HG03558 (cell line): ENCODE data around the gene NEK7.

Experiments used
- ATAC-seq: cut with Tn5 transposase; IDR thresholded peaks from one replicate; pipeline ENCODE4 v1.9.1; 2021; ENCODE audit warnings: moderate number of reproducible peaks; ENCODE audit not compliant: unreplicated experiment; ENCODE audit errors: extremely low read depth

The NEK7 gene

DNA sequence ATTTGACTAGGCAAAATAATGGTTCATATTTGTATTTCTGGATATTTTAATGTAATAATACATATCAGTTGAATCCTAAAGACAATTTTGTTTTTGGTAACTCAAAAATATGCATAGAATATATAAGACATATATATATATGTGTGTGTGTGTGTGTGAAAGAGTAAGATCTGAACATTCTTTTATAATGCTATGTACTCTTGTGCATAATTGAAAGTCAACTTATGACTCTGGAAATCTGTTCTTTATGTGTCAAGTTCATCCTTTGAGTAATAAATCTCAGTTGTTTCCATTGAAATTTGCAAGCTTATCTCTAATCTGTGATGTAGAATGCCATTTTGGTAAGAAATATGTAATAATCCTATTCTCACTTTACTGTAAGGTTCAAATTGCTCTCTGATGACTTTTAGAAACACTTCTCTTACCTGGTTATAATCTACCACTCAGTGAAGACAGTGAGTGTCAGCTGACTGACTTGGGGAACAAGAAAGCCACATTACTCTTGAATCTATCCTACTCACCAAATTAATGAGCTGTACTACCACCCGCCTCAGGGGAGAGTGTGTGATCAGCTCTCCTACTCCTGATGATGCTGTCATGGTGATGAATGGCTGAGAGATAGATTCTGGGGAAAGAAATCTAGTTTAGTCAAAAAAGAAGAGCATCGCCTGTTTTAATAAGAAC is 15.0 kb upstream of the NEK7 start:
- ATAC-seq: no peak

DNA sequence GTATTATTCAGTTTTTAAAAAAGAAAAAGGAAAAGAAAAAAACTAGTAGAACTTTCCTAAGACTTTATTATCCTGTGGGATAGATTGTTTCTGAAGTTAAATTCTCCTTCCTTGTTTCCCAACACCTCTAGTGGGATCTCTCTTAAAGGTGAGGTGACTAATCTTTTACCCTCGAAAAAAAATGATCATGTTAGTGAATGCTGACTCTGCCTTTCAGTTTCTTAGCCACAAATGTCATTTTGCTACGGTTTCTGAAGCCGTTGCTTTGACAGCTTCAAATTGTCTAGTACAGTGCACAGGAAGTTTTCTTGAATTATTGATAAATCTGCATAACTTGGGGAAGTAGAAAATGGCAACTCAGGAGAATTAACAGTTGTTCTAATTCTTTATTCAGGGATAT is 13.0 kb upstream of the NEK7 start:
- no peak for ATAC-seq

DNA sequence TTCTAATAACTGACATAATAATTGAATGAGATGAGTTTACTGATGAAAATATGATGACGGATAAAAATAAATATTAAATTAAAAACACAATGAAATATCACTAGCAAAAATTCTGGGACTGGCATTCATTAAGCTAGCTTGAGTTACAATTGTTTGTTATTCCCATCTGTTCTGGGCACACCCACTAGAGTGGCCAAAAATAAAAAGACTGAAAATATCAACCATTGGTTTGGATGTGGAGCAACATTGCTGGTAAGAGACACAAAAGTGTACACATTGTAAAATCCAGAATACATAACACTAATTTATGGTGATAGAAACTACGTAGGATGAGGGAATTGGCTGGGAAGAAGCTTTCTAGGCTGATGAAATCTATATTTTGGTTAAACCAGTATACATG is 9.6 kb upstream of the NEK7 start:
- ATAC-seq: no peak

DNA sequence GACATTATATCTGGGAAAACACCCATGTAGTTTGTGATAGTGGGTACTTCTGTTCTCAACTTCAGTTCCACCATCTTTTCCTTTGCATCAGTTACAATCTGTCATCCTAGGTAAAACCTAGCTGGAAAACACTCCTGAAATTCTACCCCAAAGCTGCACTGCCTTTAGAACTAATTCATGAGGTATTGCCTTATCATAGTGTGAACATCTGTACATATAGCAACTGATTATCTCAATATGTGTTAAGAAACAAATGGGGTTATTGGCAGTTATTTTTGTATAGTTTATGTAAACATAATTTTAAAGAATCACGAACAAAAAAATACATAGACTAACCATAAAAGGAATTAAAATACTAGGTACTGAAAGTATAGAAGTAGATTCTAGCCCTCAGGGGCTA is 6.4 kb upstream of the NEK7 start:
- no peak for ATAC-seq

DNA sequence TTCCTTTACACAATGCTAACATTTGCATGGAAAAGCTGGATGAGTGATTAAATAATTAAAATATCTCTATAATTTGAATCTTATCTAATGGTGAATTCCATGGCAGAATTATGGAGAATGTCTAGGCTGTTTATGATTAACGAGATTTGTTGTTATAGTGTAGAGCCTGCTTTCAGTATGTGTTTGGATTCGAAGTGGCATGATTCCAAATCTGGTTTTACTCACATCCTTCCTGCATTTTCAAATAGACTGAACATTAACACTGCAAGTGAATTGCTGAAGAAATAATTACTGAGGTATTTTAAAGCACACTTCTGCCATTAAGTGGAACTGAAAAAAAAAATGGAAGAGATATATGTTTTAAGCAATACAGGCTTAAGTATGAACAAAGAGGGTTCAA is 5.1 kb upstream of the NEK7 start:
- ATAC-seq: no peak

DNA sequence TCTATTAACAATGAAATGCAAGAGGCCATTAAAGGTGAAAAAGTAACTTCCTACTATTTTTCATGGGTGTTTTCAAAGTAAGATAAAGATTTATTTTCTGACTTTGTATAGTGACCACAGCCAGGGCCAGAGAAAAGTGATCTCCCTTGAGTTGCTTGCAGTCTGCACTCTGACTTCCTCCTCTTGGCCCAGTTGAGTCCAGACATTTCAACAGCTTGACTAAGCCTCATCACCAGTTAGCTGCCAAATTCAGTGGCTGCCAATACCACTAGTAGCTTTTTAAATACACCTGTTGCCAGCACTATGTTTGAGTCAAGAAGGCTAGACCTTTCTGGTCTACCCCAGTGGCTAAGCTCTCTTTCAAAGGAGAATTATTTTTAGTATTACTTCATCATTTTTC is 3.7 kb upstream of the NEK7 start:
- ATAC-seq: no peak

DNA sequence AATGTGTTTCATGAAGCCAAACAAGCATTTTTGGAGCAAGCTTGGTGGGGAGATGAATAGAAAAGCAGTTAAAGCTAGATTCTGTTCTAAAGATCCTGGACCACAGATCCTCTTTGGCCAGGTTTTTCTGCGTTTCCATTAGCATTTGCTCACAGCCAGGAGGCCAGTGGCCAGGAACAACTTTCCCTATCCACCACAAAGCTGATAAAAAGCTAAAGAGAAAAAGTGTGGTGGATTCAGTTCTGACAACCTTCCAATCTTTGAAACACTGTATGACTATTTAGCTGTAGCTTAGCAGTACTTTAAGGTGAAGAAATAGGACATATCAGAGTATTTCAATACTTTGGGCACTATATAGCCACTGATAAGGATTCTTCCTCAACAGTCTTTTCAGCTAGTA is 3.0 kb upstream of the NEK7 start:
- no peak for ATAC-seq

DNA sequence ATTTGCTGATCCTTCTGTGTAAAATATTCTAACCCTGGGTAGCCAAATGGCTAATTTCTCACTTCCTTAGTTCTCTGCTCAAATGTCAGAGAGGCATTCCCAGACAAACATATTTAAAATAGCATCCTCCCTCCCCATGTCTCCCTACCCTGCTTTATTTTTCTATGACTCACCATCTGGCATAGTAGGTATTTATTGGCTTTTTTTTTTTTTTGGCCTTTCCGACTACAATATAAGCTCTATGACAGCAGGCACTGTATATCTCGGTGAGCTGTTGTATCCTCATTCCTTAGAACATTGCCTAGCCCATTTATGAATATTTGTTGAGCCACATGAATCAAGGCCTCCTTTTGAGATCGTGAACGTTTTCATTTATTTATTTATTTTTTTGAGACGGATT is 1.5 kb upstream of the NEK7 start:
- no peak for ATAC-seq

DNA sequence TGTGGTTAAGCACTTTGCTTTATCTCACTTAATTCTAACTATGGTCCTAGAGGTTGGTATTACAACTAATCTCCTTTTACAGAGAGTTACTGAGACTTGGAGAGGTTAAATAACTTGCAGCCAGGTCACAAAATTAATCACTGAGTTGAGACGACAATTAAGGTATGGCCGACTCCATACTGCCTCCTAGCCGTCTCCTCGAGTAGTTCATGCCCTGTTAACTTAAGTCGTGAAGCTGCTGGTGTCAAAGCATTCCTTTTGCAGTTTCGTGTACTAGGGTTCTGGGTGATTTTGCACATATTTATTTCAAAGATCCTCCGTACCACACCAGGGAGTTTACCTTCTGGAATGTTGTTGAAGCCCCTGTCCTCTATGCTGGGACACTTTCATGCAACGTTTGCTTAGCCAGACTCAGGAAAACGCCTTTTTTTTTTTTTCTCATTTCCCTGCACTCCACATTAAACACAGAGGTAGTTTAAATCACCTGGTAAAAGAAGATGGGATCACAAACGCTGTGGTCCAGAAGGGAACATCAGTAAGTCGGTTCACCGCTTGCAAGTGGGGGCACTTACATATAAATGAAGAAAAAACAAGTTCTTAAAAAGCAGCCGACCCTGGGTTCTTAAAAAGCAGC is 570 bp upstream of the NEK7 start:
- ATAC-seq: peak; percentile 17

DNA sequence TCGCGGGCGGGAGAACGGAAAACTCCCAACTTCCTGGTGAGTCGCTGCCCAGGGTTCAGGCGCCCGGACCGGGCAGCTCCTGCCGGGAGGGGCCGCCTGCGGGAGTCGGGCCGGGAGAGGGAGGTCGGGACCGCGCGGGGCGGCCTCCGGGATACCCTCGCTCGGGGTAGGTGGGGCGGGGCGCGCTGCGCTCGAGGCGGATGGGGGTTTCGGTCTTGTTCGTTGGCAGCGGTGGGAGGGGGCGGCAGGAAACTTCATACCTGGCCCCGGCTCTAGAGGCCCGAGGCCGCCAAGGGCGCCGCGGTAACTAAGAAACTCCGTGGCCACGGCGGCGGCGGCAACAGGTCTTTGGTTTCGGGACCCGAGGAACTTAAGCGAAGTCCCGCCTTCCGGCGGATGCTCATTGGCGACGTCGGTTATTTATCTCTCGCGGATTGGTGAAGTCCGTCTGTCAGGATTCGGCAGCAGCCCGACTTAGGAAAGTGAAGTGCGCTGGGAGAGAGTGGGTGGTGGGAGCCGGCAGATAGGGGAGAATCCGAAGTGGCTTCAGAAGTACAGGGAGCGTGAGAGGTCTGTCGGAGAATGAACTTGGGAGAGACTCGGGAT is 546 bp downstream of the NEK7 start:
- peak; percentile 18 for ATAC-seq

DNA sequence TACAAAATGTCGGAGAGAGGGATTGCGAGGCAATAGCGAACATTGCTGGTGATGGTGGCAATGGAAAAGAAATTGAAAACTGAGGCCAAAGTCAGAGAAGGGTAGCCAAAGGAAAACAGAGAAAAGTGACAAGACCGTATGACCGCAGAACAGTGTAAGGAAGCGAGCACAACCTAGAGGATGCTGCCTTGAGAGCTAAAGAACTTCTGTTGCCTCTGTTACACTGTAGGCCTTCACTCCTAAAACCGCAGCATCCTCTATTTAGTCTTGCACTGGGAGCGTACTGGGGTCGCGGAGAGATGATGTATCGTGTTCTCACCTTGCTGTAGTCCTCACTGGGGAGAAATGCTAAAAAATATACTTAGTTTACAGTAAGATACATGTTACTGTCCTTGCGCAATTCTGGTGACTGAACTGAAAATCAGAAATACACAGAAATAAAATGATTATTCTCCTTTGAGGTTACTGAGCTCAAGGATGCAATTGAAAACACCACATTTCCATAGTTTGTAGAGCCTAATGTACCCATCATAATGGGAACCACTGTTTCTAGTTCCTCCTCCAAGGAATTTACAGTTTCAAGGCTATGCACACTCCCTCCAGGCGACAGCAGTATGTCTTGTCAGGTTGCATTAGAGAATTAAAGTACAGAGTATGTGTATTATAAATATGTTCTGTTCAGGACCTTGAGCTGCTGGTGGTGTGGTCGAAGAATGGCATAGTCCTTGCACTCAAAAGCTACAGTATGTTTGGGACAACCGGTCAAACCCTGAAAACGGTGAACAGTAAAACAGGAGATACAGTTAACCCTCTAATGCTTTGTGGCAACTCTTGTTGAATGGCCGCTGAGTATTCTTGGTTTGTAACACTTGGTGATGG is 1.3 kb downstream of the NEK7 start:
- no peak for ATAC-seq

DNA sequence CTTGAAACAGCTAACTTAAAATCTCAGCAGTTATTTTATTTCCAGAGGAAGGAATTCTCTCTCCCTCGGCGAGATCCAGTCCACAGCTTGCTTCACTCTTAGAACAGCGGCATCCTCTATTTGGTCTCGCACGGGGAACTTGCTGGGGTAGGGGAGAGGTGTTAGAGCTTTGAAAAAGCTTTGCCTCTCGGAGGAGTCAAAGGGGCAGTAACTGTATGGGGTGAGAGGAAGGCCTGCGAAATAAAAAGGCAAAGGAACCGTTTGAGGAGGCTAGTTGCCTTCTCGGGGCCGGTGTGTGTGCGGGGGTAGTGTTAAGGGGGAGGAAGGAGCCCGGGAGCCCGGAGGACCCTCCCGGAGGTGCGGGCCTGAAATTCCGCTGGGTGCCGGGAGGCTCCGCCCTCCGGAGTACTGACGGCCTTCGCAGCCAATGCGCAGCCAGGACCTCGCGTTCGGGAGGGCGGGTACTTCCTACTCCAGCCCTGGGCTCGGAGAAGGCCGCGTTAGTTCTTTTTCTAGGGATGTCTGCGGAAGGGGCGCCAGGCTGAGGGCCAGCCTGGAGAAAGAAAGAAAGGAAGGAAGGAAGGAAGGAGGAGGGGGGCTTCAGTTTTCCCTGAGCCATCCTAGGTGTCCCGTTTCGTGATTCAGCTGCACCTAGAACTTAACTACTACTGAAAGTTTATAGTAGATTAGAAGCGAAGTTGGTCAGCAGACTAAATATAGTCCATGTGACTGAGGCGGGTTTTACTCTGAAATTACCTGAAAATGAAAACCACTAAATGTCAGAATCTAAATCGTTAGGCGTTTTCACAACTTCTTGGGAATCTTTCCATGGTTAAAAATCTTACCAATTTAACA is 2.2 kb downstream of the NEK7 start:
- ATAC-seq: peak; percentile 42

DNA sequence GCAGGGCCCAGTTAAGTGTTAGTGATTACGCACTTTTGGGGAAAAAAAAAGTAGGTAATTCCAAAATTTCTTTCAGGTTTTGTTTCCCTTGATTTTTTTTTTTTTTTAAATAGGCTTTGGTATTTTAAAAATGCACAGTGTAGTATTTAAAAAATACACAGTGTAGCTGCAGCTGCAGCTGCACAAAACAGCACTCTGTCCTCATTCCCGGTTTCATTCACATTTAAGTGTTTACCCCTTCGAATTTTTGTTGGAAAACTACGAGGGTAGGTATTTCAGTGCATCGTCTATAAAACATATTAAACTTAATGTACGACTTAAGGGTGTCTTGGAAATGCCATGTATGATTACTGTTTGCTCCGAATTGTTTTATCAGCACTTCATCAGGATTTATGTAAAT is 3.4 kb downstream of the NEK7 start:
- no peak for ATAC-seq

DNA sequence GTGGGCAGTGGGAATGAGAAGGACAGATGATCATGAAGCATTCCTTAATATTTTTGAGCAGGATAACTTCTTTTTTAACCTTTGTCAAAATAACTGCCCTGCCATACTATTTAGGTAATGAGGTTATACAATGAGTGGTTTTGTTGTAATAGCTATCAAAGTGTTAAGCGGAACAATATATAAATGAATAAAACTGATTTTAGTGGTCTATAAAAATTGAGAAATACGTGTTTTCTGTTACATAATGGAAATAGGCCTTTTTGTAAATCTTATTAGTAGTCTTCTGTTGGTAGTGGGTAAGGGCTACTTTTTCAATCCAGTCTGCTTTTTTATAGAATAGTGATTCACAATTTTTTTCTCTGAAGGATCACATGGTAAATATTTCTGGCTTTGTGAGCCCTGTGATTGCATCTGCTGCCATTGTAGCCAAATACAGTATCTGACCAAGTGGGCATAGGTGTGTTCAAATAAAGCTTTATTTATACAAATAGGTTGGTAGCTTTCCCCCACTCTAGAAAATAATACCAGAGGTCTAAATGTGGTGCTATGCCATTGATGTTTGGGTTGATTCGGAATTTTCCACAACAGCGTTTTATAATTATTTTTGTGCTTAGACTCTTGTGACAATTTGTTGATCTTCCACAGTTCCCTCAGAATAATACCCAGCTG is 4.3 kb downstream of the NEK7 start:
- ATAC-seq: no peak

DNA sequence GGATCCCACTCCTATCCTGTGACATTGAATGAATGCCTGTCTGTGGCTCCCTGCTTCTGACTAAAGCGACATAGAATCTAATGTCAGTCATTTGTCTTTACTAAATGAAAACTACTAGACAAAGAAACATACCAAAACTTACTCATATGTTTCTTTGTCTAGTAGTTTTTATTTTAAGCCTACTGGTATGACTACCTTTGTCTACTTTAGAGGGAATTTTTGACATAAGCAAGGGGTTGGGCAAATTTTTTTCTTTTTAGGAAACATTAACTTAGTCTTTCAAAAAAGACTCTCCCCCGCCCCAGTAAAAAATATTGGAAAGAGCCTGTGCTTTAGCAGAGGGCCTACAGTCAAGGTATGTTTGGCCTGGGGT is 4.9 kb downstream of the NEK7 start:
- no peak for ATAC-seq

DNA sequence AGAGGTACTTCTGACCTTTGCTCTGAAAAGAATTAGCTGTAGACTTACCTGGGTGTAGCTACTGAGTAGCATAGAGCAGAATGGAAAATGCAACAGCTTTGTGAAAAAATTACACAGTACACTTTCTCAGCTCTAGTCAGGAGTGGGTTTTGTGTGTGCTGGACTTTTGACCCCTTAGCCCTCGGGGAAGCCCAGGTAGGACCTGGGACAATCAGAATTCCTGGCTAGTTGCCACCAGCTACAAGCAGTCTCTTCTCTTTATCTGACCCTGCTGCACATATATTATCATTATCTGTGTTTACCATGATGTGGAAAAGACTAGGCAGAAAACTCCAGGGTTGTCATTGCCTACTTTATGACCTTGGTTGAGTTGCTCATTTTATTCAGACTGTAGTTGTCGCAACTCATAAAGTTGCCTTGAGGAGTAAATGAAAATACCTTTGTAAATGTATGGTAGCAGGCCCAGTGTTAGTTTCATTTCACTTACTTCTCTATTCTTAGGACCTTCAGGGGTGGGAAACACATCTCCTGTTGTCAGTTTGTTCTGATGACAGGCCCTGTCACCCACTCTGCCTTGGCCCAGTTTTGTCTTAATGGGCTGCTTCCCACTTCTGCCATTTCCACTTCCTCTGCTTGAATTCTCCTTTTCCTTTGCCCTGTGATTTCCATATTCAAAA is 5.4 kb downstream of the NEK7 start:
- ATAC-seq: no peak

DNA sequence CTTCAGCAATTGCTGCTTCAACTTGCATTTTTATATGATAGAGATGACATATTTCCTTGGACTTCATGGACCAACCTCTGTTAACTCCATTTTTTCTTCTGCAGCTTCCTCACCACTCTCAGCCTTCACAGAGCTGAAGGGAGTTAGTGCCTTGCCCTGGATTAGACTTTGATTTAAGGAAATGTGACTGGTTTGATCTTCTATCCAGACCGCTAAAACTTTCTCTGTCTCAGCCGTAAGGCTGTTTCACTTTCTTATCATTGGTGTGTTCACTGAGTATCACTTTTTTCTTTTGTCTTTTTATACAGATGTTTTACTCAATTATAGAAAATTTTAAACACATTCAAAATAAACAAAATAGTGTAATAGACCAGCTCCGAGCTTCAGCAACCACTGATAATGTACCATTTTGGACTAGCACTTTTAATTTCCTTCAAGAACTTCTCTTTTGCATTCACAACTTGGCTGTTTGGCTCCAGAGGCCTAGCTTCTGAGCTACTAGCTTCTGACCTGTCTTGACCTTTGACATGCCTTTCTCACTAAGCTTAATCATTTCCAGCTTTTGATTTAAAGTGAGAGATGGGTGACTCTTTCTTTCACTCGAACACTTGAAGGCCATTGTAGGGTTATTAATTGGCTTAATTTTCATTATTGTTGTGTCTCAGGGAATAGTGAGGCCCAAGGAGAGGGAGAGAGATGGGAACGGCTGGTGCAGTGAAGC is 9.3 kb downstream of the NEK7 start:
- no peak for ATAC-seq

DNA sequence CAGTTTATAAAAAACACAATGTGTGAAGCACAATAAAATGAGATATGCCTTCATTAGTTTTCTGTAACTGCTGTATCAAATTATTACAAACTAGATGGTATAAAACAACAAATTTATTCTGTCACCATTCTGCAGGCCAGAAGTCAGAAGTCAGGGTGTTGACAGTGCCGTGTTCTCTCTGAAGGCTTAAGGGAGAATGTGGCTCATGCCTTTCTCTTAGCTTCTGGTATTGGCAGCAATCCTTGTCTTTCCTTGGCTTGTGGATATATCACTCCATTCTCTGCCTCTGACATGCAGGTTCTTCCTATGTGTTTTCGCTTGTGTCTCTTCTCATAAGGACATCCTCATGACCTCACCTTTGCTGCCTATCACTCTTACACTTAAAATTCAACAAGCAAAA is 10.1 kb downstream of the NEK7 start:
- no peak for ATAC-seq
